ENCODE results near the gene SPATC1L.
"Not testable (repeated sequence)": the region's sequence is repeated elsewhere in the genome, so short reads cannot be mapped to it uniquely, and the experiment has no call there.

The SPATC1L gene

GRCh38 chr21:46173573-46173972 lies 10.7 kb downstream of the SPATC1L start:
- H3K4me1 ChIP-seq (ENCODE audit: insufficient read depth, insufficient read length), result peaks cover 2% of the 10 kb centered on the region
- H3K36me3 ChIP-seq (ENCODE audit: insufficient read depth, insufficient read length, low read length), result peaks cover 3% of the 10 kb centered on the region
- no peak overlapping the region for H3K9ac ChIP-seq (ENCODE audit: insufficient read length, low read depth)
- H3K4me3 ChIP-seq (ENCODE audit: insufficient read length, low read depth), result no peak overlapping the region
- no peak for DNase-seq (ENCODE audit: low read depth, low spot score)
- no peaks in the 10 kb centered on the region for H3K27me3 ChIP-seq (ENCODE audit: insufficient read depth, insufficient read length)
- H3K9me3 ChIP-seq (ENCODE audit: insufficient read depth, low read length), result peaks cover 7% of the 10 kb centered on the region; the same call in 1 of the 2 replicates
- TF ChIP-seq YY1 (IDR thresholded peaks at IDR 0.05; ENCODE audit: insufficient read depth, insufficient read length) (no peak), SUZ12 (IDR thresholded peaks at IDR 0.05; ENCODE audit: extremely low read depth, insufficient read depth, insufficient read length) (no peak), ZNF274 (IDR thresholded peaks at IDR 0.05; ENCODE audit: low read depth, low read length) (no peak)

DNA sequence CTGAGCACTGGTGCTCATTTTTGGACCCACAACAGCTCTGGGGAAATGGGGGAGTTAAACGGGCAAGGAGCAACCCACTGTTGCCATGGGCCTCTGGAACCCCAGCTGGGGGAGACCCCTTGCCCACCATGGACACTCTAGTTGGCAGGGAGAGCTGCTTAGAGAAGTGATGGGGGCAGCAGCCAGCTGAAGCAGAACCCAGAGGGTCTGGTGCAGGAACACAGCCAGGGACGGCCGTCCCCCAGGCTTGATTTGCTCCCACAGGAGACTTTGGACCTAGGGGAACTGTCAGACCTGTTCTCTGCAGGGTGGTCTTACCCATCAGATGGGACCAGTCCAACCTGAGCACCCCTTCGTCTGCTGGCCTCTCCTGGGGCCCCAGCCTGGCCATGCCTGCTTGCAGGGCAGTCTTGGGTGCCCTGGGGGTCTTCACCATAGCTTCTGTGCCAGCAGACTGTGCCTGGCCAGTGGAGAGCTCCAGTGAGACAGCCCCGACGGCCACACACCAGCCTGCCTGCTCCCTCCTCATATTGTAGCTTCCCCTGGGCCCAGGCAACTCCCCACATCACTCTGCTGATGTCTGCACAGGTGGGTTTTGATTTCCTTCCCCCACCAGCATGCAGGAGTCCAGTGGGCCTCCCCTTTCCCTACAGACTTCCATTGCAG lies 11.3 kb downstream of the SPATC1L start:
- TF ChIP-seq ZNF274 (IDR thresholded peaks at IDR 0.05; ENCODE audit: low read depth, low read length), result no peak
- TF ChIP-seq SUZ12 (IDR thresholded peaks at IDR 0.05; ENCODE audit: extremely low read depth, insufficient read depth, insufficient read length), result no peak
- no peak for TF ChIP-seq YY1 (IDR thresholded peaks at IDR 0.05; ENCODE audit: insufficient read depth, insufficient read length)
- no peak for DNase-seq (ENCODE audit: low read depth, low spot score)
- Histone ChIP-seq H3K9ac (ENCODE audit: insufficient read length, low read depth) (no peak overlapping the region), H3K27me3 (ENCODE audit: insufficient read depth, insufficient read length) (no peaks in the 10 kb centered on the region), H3K9me3 (ENCODE audit: insufficient read depth, low read length) (peaks cover 7% of the 10 kb centered on the region; the same call in 1 of the 2 replicates), H3K4me3 (ENCODE audit: insufficient read length, low read depth) (no peak overlapping the region), H3K4me1 (ENCODE audit: insufficient read depth, insufficient read length) (peaks cover 2% of the 10 kb centered on the region), H3K36me3 (ENCODE audit: insufficient read depth, insufficient read length, low read length) (peaks cover 9% of the 10 kb centered on the region)

GRCh38 chr21:46171996-46172862 lies 12.0 kb downstream of the SPATC1L start:
- no peak for DNase-seq (ENCODE audit: low read depth, low spot score)
- Histone ChIP-seq H3K4me1 (ENCODE audit: insufficient read depth, insufficient read length) (peaks cover 2% of the 10 kb centered on the region), H3K27me3 (ENCODE audit: insufficient read depth, insufficient read length) (no peaks in the 10 kb centered on the region), H3K4me3 (ENCODE audit: insufficient read length, low read depth) (no peak overlapping the region), H3K9me3 (ENCODE audit: insufficient read depth, low read length) (peaks cover 7% of the 10 kb centered on the region; the same call in 1 of the 2 replicates), H3K36me3 (ENCODE audit: insufficient read depth, insufficient read length, low read length) (peaks cover 10% of the 10 kb centered on the region), H3K9ac (ENCODE audit: insufficient read length, low read depth) (no peak overlapping the region)
- TF ChIP-seq SUZ12 (IDR thresholded peaks at IDR 0.05; ENCODE audit: extremely low read depth, insufficient read depth, insufficient read length) (no peak), ZNF274 (IDR thresholded peaks at IDR 0.05; ENCODE audit: low read depth, low read length) (no peak), YY1 (IDR thresholded peaks at IDR 0.05; ENCODE audit: insufficient read depth, insufficient read length) (no peak)

DNA sequence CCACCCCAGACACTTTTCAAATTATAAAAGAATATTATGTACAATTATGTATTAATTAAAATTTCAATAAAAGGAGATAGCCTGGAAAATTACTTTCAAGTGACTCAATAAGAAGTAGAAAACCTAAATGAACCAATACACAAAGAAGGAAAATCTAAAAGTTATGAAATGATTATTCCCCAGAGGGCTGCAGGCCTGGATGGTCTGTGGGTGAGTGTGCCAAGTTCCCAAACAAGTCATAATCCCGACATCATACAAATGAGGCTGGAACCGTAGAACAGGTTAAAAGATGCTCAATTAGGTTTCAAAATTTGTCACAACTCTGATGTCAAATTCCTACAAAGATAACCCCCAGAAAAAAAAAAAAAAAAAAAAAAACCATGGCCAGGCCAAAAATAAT lies 12.7 kb downstream of the SPATC1L start:
- TF ChIP-seq SUZ12 (IDR thresholded peaks at IDR 0.05; ENCODE audit: extremely low read depth, insufficient read depth, insufficient read length), result no peak
- no peak for TF ChIP-seq ZNF274 (IDR thresholded peaks at IDR 0.05; ENCODE audit: low read depth, low read length)
- no peak for TF ChIP-seq YY1 (IDR thresholded peaks at IDR 0.05; ENCODE audit: insufficient read depth, insufficient read length)
- no peak for DNase-seq (ENCODE audit: low read depth, low spot score)
- H3K9me3 ChIP-seq (ENCODE audit: insufficient read depth, low read length), result peaks cover 7% of the 10 kb centered on the region; the same call in 1 of the 2 replicates
- H3K9ac ChIP-seq (ENCODE audit: insufficient read length, low read depth), result no peak overlapping the region
- H3K4me1 ChIP-seq (ENCODE audit: insufficient read depth, insufficient read length), result peaks cover 2% of the 10 kb centered on the region
- H3K4me3 ChIP-seq (ENCODE audit: insufficient read length, low read depth), result no peak overlapping the region
- no peaks in the 10 kb centered on the region for H3K27me3 ChIP-seq (ENCODE audit: insufficient read depth, insufficient read length)
- H3K36me3 ChIP-seq (ENCODE audit: insufficient read depth, insufficient read length, low read length), result peaks cover 10% of the 10 kb centered on the region

GRCh38 chr21:46170436-46171193 lies 13.6 kb downstream of the SPATC1L start:
- H3K27me3 ChIP-seq (ENCODE audit: insufficient read depth, insufficient read length); H3K9ac ChIP-seq (ENCODE audit: insufficient read length, low read depth); DNase-seq (ENCODE audit: low read depth, low spot score); H3K4me3 ChIP-seq (ENCODE audit: insufficient read length, low read depth); H3K4me1 ChIP-seq (ENCODE audit: insufficient read depth, insufficient read length); H3K9me3 ChIP-seq (ENCODE audit: insufficient read depth, low read length): not testable (repeated sequence)
- H3K36me3 ChIP-seq (ENCODE audit: insufficient read depth, insufficient read length, low read length), result peaks cover 10% of the 10 kb centered on the region

DNA sequence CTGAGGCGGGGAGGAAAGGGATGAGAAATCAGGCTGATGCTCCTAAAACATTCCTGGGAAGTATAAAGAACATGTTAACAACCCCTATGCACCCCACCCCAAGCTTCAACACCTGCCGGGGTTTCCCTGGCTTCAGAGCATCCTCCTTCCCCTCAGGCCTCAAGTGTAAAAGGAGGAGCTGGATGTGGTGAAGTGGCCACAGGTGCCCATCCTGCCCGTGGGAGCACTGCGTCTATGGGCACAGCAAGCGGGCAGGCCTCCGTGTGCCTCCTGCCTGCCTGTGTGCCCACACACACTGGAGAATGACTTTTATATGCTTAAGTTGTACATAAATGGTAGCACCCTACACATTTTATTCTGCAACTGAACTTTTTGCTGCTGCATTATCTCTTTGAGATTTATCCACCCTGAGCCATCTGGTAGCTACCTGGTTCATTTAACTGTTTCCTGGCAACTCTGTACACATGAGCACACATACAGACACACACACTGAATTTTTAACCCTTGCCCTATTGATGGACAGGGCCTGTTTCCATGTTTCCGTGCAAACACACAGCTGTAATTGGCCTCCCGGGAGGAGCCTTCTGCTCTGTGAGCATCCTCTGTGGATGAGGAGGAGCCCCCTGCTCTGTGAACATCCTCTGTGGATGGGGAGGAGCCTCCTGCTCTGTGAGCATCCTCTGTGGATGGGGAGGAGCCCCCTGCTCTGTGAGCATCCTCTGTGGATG lies 15.4 kb downstream of the SPATC1L start:
- no peak for DNase-seq (ENCODE audit: low read depth, low spot score)
- Histone ChIP-seq H3K27me3 (ENCODE audit: insufficient read depth, insufficient read length) (no peaks in the 10 kb centered on the region), H3K4me3 (ENCODE audit: insufficient read length, low read depth) (peak overlapping the region; percentile 4), H3K9ac (ENCODE audit: insufficient read length, low read depth) (no peak overlapping the region), H3K4me1 (ENCODE audit: insufficient read depth, insufficient read length) (peaks cover 2% of the 10 kb centered on the region), H3K9me3 (ENCODE audit: insufficient read depth, low read length) (no peaks in the 10 kb centered on the region), H3K36me3 (ENCODE audit: insufficient read depth, insufficient read length, low read length) (peaks cover 15% of the 10 kb centered on the region)
- TF ChIP-seq ZNF274 (IDR thresholded peaks at IDR 0.05; ENCODE audit: low read depth, low read length) (no peak), SUZ12 (IDR thresholded peaks at IDR 0.05; ENCODE audit: extremely low read depth, insufficient read depth, insufficient read length) (no peak)
